Measurements from ENCODE around the gene FXYD6. TPM values are rescaled to one million over a fixed set of nuclear protein-coding genes. Genes with fewer than 3 reads are reported as not detected.
"Not testable (repeated sequence)": the region's sequence is repeated elsewhere in the genome, so short reads cannot be mapped to it uniquely, and the experiment has no call there.

The FXYD6 gene
- total RNA-seq (10 to 100 TPM; 28.6 to 28.7 TPM), polyA plus RNA-seq (10 to 100 TPM; 14.5 to 28.2 TPM)
- long read RNA-seq, donor 1, transcript FXYD6-204 (8 exons, 2,171 nt): major isoform, 122 of 168 reads
- long read RNA-seq, donor 1, transcript FXYD6-209 (9 exons, 579 nt): minor isoform, 10 of 168 reads
- long read RNA-seq, donor 1, partial matches to known transcripts: 8 of 168 reads
- long read RNA-seq, donor 1, other reads (novel, unspliced or antisense): 27 of 168 reads
- long read RNA-seq, donor 2, transcript FXYD6-204 (8 exons, 2,171 nt): major isoform, 10 of 29 reads
- long read RNA-seq, donor 2, partial matches to known transcripts: 15 of 29 reads
- long read RNA-seq, donor 2, other reads (novel, unspliced or antisense): 2 of 29 reads

GRCh38 chr11:117876341-117877119 lies at the start of gene FXYD6:
Gene FXYD6 (minus strand): TSS chr11:117876658. CDS start chr11:117842776, 33,882 bp downstream.
- ATAC-seq (ENCODE audit: low FRiP score): peak; percentile 77
- no peaks in the 10 kb centered on the region for H3K9me3 ChIP-seq (ENCODE audit: control insufficient read depth, low read length)
- H3K4me3 ChIP-seq (ENCODE audit: low read length in 2 of 2): no peak within 1 kb of the TSS
- no peaks in the 10 kb centered on the region for H3K36me3 ChIP-seq (ENCODE audit: control insufficient read depth in 1 of 2, insufficient read depth in 2 of 2, low read length in 1 of 2)
- no peaks in the 10 kb centered on the region for H3K4me1 ChIP-seq (ENCODE audit: control insufficient read depth in 1 of 2, insufficient read depth in 2 of 2, low read length in 2 of 2)
- intact Hi-C loops (cut with DNase I): no loop called here
- WGBS, 2 donors: 1 to 2% methylated on average over 45 to 63 of the region's 63 CpGs
- no peak within 1 kb of the TSS for H3K27ac ChIP-seq (ENCODE audit: low read depth in 1 of 2, low read length in 2 of 2)
- no peaks in the 10 kb centered on the region for H3K27me3 ChIP-seq (ENCODE audit: control insufficient read depth in 1 of 2, insufficient read depth in 2 of 2, low read length in 1 of 2)
- DNase-seq: no peak

GRCh38 chr11:117926166-117926565 lies 49.7 kb upstream of the FXYD6 start:
- peak in 1 of 2 donors; percentile 57 for DNase-seq
- H3K9me3 ChIP-seq (ENCODE audit: control insufficient read depth, low read length); H3K4me3 ChIP-seq (ENCODE audit: low read length in 2 of 2); ATAC-seq (ENCODE audit: low FRiP score); H3K27ac ChIP-seq (ENCODE audit: low read depth in 1 of 2, low read length in 2 of 2); H3K27me3 ChIP-seq (ENCODE audit: control insufficient read depth in 1 of 2, insufficient read depth in 2 of 2, low read length in 1 of 2); intact Hi-C loops (cut with DNase I); H3K4me1 ChIP-seq (ENCODE audit: control insufficient read depth in 1 of 2, insufficient read depth in 2 of 2, low read length in 2 of 2); H3K36me3 ChIP-seq (ENCODE audit: control insufficient read depth in 1 of 2, insufficient read depth in 2 of 2, low read length in 1 of 2): not testable (repeated sequence)
- 77 to 84% methylated on average over 5 to 7 of the region's 7 CpGs for WGBS, 2 donors

DNA sequence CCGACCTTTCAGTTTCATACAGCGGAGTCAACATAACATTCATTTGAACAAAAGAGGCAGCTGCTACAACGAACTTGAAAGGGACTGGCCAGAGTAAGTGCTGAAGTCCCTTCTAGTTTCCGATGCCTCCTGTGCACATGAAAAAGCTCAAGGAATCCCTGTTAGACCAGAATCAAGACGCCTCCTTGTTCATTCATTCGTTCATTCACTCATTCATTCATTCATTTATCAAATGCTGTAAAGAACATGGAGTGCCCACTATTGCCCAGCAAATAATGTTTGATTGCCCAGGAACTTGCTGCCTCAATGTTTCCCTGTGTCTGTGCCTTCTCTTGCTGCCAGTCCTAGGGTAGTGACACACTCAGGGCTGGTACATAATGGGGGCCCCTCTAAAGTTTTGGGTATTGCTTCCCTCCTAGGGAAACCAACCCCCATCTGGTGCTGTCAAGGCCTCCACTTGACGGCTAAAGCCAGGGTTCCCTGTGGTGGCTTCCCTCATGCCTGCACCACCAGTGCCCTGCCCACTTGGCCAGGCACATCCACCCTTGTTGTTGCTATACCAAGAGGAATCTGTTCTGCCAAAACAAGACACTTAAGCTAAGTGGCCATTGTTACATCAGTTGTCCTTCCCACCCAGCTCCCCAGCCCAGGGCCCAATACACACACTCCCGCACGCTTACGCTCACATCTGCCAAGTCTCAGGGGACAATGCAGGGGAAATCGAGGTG lies 48.9 kb upstream of the FXYD6 start:
- Histone ChIP-seq H3K27me3 (ENCODE audit: control insufficient read depth in 1 of 2, insufficient read depth in 2 of 2, low read length in 1 of 2) (no peaks in the 10 kb centered on the region), H3K4me3 (ENCODE audit: low read length in 2 of 2) (no peak overlapping the region), H3K36me3 (ENCODE audit: control insufficient read depth in 1 of 2, insufficient read depth in 2 of 2, low read length in 1 of 2) (no peaks in the 10 kb centered on the region), H3K9me3 (ENCODE audit: control insufficient read depth, low read length) (no peaks in the 10 kb centered on the region), H3K27ac (ENCODE audit: low read depth in 1 of 2, low read length in 2 of 2) (no peak overlapping the region), H3K4me1 (ENCODE audit: control insufficient read depth in 1 of 2, insufficient read depth in 2 of 2, low read length in 2 of 2) (no peaks in the 10 kb centered on the region)
- ATAC-seq (ENCODE audit: low FRiP score) (no peak), DNase-seq (peak in 1 of 2 donors; percentile 51)
- intact Hi-C loops (cut with DNase I): no loop called here
- 70 to 79% methylated on average over 11 of the region's 11 CpGs for WGBS, 2 donors

- WGBS, 2 donors: 73 to 86% methylated on average over 11 of the region's 11 CpGs
- ATAC-seq (ENCODE audit: low FRiP score) (no peak), DNase-seq (peak in 1 of 2 donors; percentile 51)
- Histone ChIP-seq H3K36me3 (ENCODE audit: control insufficient read depth in 1 of 2, insufficient read depth in 2 of 2, low read length in 1 of 2) (no peaks in the 10 kb centered on the region), H3K27me3 (ENCODE audit: control insufficient read depth in 1 of 2, insufficient read depth in 2 of 2, low read length in 1 of 2) (no peaks in the 10 kb centered on the region), H3K27ac (ENCODE audit: low read depth in 1 of 2, low read length in 2 of 2) (no peak overlapping the region), H3K4me3 (ENCODE audit: low read length in 2 of 2) (no peak overlapping the region), H3K4me1 (ENCODE audit: control insufficient read depth in 1 of 2, insufficient read depth in 2 of 2, low read length in 2 of 2) (no peaks in the 10 kb centered on the region), H3K9me3 (ENCODE audit: control insufficient read depth, low read length) (no peaks in the 10 kb centered on the region)
- intact Hi-C loops (cut with DNase I): no loop called here
These were observed 48.2 kb upstream of the FXYD6 start for GRCh38 chr11:117924631-117925170.

GRCh38 chr11:117923773-117924172 lies 47.3 kb upstream of the FXYD6 start:
- ATAC-seq (ENCODE audit: low FRiP score): no peak

DNA sequence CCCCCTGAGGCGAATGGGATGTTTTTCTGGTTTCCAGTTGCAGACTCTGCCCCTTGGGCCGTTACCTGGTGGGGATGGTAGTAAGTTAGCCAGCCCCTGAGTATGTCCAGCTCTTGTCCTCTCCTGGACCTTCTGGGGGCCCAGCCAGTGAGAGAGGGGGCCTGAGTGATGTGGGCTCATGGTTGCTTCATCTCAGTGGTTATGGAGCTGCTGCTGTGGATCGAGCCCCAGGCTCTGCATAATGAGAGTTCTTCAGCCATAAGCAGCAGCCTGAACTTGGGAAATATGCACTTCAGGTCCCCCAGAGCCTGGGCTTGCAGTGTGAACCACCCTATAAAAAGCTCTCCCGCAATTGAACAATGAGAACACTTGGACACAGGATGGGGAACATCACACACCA lies 46.8 kb upstream of the FXYD6 start:
- H3K4me1 ChIP-seq (ENCODE audit: control insufficient read depth in 1 of 2, insufficient read depth in 2 of 2, low read length in 2 of 2): no peaks in the 10 kb centered on the region
- intact Hi-C loops (cut with DNase I): no loop called here
- ATAC-seq (ENCODE audit: low FRiP score) (no peak), DNase-seq (peak in 1 of 2 donors; percentile 25)
- H3K27ac ChIP-seq (ENCODE audit: low read depth in 1 of 2, low read length in 2 of 2): no peak overlapping the region
- 85 to 91% methylated on average over 4 of the region's 4 CpGs for WGBS, 2 donors
- no peaks in the 10 kb centered on the region for H3K27me3 ChIP-seq (ENCODE audit: control insufficient read depth in 1 of 2, insufficient read depth in 2 of 2, low read length in 1 of 2)
- H3K9me3 ChIP-seq (ENCODE audit: control insufficient read depth, low read length): no peaks in the 10 kb centered on the region
- H3K4me3 ChIP-seq (ENCODE audit: low read length in 2 of 2): no peak overlapping the region
- no peaks in the 10 kb centered on the region for H3K36me3 ChIP-seq (ENCODE audit: control insufficient read depth in 1 of 2, insufficient read depth in 2 of 2, low read length in 1 of 2)

More at GRCh38 chr11:117923773-117924172, 47.3 kb upstream of the FXYD6 start:
- peak in 1 of 2 donors; percentile 51 for DNase-seq
- H3K27me3 ChIP-seq (ENCODE audit: control insufficient read depth in 1 of 2, insufficient read depth in 2 of 2, low read length in 1 of 2): no peaks in the 10 kb centered on the region
- H3K9me3 ChIP-seq (ENCODE audit: control insufficient read depth, low read length): no peaks in the 10 kb centered on the region
- intact Hi-C loops (cut with DNase I): no loop called here
- H3K27ac ChIP-seq (ENCODE audit: low read depth in 1 of 2, low read length in 2 of 2): no peak overlapping the region
- no peaks in the 10 kb centered on the region for H3K36me3 ChIP-seq (ENCODE audit: control insufficient read depth in 1 of 2, insufficient read depth in 2 of 2, low read length in 1 of 2)
- no peak overlapping the region for H3K4me3 ChIP-seq (ENCODE audit: low read length in 2 of 2)
- H3K4me1 ChIP-seq (ENCODE audit: control insufficient read depth in 1 of 2, insufficient read depth in 2 of 2, low read length in 2 of 2): no peaks in the 10 kb centered on the region
- 92 to 93% methylated on average over 6 of the region's 7 CpGs for WGBS, 2 donors

- no peaks in the 10 kb centered on the region for H3K4me1 ChIP-seq (ENCODE audit: control insufficient read depth in 1 of 2, insufficient read depth in 2 of 2, low read length in 2 of 2)
- no peak overlapping the region for H3K4me3 ChIP-seq (ENCODE audit: low read length in 2 of 2)
- 91 to 96% methylated on average over 5 of the region's 5 CpGs for WGBS, 2 donors
- no peaks in the 10 kb centered on the region for H3K9me3 ChIP-seq (ENCODE audit: control insufficient read depth, low read length)
- no peaks in the 10 kb centered on the region for H3K27me3 ChIP-seq (ENCODE audit: control insufficient read depth in 1 of 2, insufficient read depth in 2 of 2, low read length in 1 of 2)
- peak in 1 of 2 donors; percentile 45 for DNase-seq
- intact Hi-C loops (cut with DNase I): no loop called here
- no peak for ATAC-seq (ENCODE audit: low FRiP score)
- H3K27ac ChIP-seq (ENCODE audit: low read depth in 1 of 2, low read length in 2 of 2): no peak overlapping the region
- H3K36me3 ChIP-seq (ENCODE audit: control insufficient read depth in 1 of 2, insufficient read depth in 2 of 2, low read length in 1 of 2): no peaks in the 10 kb centered on the region
These were observed 45.4 kb upstream of the FXYD6 start for GRCh38 chr11:117921893-117922292.

GRCh38 chr11:117921456-117921855 lies 45.0 kb upstream of the FXYD6 start:
- Histone ChIP-seq H3K27me3 (ENCODE audit: control insufficient read depth in 1 of 2, insufficient read depth in 2 of 2, low read length in 1 of 2) (no peaks in the 10 kb centered on the region), H3K9me3 (ENCODE audit: control insufficient read depth, low read length) (no peaks in the 10 kb centered on the region), H3K4me3 (ENCODE audit: low read length in 2 of 2) (no peak overlapping the region), H3K36me3 (ENCODE audit: control insufficient read depth in 1 of 2, insufficient read depth in 2 of 2, low read length in 1 of 2) (no peaks in the 10 kb centered on the region), H3K27ac (ENCODE audit: low read depth in 1 of 2, low read length in 2 of 2) (no peak overlapping the region), H3K4me1 (ENCODE audit: control insufficient read depth in 1 of 2, insufficient read depth in 2 of 2, low read length in 2 of 2) (no peaks in the 10 kb centered on the region)
- 78 to 92% methylated on average over 2 of the region's 2 CpGs for WGBS, 2 donors
- DNase-seq: peak in 1 of 2 donors; percentile 44
- intact Hi-C loops (cut with DNase I): no loop called here
- no peak for ATAC-seq (ENCODE audit: low FRiP score)

Measured in aorta (tissue), 5 donors.